K562 (cell line): ENCODE results near the gene UFC1. TPM values are rescaled to one million over a fixed set of nuclear protein-coding genes. Genes with fewer than 3 reads are reported as not detected.

Experiments
- ATAC-seq: fragments of 200-7000 bp; cut with Tn5 transposase; 3 replicates; pipeline ENCODE4 v1.9.1; 2020; ENCODE audit warnings: moderate library complexity
- BruUV-seq: library from RNA; stranded (reverse); fragments of 400-500 nt; replicated peaks from 2 replicates; lab custom pipeline; 2021; lab: Mats Ljungman, UMichigan
- CTCF ChIA-PET: fragments of 300-600 bp; formaldehyde crosslinking; extraction: SDS; loops from one replicate; lab custom pipeline; 2021; ENCODE audit warnings: low intra/inter-chr PET ratio; lab: Yijun Ruan, JAX
- POLR2A ChIA-PET: fragments of 300-600, 350-650 bp; sonication (Branson Sonifier 250); formaldehyde crosslinking; extraction: SDS; loops from one replicate; lab custom pipeline; 2021; ENCODE audit warnings: antibody characterized with exemption, inconsistent platforms; lab: Yijun Ruan, JAX
- DNase-seq, 4 experiments: peaks; one replicate each; pipeline versions ENCODE4 v3.0.0 to v3.0.0-alpha.2; 2011 to 2018; ENCODE audit warnings: low spot score in 3 of 4, mixed read lengths in 3 of 4; ENCODE audit errors: extremely low read depth in 1 of 4
- FAIRE-seq: peaks from 2 replicates; lab custom pipeline; 2011; peaks lifted over from hg19 to GRCh38; lab: Jason Lieb, UNC
- H2AFZ ChIP-seq: 2 replicates; pipeline ENCODE4 v1.6.0; 2011; ENCODE audit warnings: low read depth, low read length, control low read depth, inconsistent platforms
- H3K27ac ChIP-seq: fragments of 200-600 bp; 3 replicates; pipeline ENCODE4 v1.8.0; 2011; ENCODE audit warnings: low read depth, mild to moderate bottlenecking, control low read depth, inconsistent platforms, low read length, moderate library complexity, mixed read lengths; ENCODE audit errors: extremely low read depth
- H3K27me3 ChIP-seq, 2 experiments: fragments of 300-600 bp in 1 of 2; 2 replicates in 1 of 2; 3 replicates in 1 of 2; pipeline versions ENCODE4 v1.6.0 to v1.8.0; 2011; ENCODE audit warnings: inconsistent platforms in 2 of 2, low read length in 2 of 2, mild to moderate bottlenecking in 1 of 2, mixed read lengths in 1 of 2, moderate library complexity in 1 of 2; ENCODE audit not compliant: control insufficient read depth in 2 of 2, insufficient read depth in 2 of 2
- H3K36me3 ChIP-seq: fragments of 300-600 bp; 3 replicates; pipeline ENCODE4 v1.8.0; 2011; ENCODE audit warnings: mild to moderate bottlenecking, low read length, inconsistent platforms; ENCODE audit not compliant: control insufficient read depth, insufficient read depth
- H3K4me1 ChIP-seq, 2 experiments: fragments of 200-600 bp in 1 of 2; replicated peaks in 1 of 2; 2 replicates in 1 of 2; 3 replicates in 1 of 2; pipeline versions ENCODE4 v1.5.1 to v1.8.0; 2011; ENCODE audit warnings: inconsistent platforms in 2 of 2, low read length in 2 of 2, mild to moderate bottlenecking in 1 of 2, mixed read lengths in 1 of 2, moderate library complexity in 1 of 2; ENCODE audit not compliant: control insufficient read depth in 2 of 2, insufficient read depth in 2 of 2
- H3K4me2 ChIP-seq: 2 replicates; pipeline ENCODE4 v1.6.1; 2011; ENCODE audit warnings: low read length, control low read depth, inconsistent platforms, mixed read lengths; ENCODE audit not compliant: insufficient read depth
- H3K4me3 ChIP-seq: fragments of 200-600 bp; sonication (generic), shearing (Covaris generic); 2 replicates; pipeline ENCODE4 v1.5.1; 2016; ENCODE audit warnings: control low read depth, inconsistent platforms
- H3K79me2 ChIP-seq: fragments of 200-600 bp; 3 replicates; pipeline ENCODE4 v1.8.0; 2011; ENCODE audit warnings: low read length, inconsistent platforms; ENCODE audit not compliant: control insufficient read depth, insufficient read depth
- H3K9ac ChIP-seq, 2 experiments: 2 replicates each; pipeline versions ENCODE4 v1.6.0 to v1.6.1; 2011; ENCODE audit warnings: low read depth in 2 of 2, low read length in 2 of 2, control low read depth in 1 of 2, inconsistent platforms in 1 of 2, mild to moderate bottlenecking in 1 of 2, mixed read lengths in 1 of 2; ENCODE audit not compliant: insufficient read depth in 1 of 2
- H3K9me1 ChIP-seq: one replicate; pipeline ENCODE4 v1.6.0; 2011; ENCODE audit warnings: inconsistent platforms, mild to moderate bottlenecking, low read length, moderate library complexity; ENCODE audit not compliant: control insufficient read depth, insufficient read depth
- H3K9me3 ChIP-seq: replicated peaks from 2 replicates; pipeline ENCODE4 v1.5.1; 2011; ENCODE audit warnings: low read depth, low read length, inconsistent platforms; ENCODE audit not compliant: control insufficient read depth, insufficient read depth
- H4K20me1 ChIP-seq: replicated peaks from 2 replicates; pipeline ENCODE4 v1.6.1; 2011; ENCODE audit warnings: low read length, inconsistent platforms, mixed read lengths; ENCODE audit not compliant: control insufficient read depth, insufficient read depth
- BCOR ChIP-seq: fragments of 450-650 bp; IDR thresholded peaks from 2 replicates; pipeline ENCODE4 v1.6.1; 2016
- FUS ChIP-seq: fragments of 200-400 bp; formaldehyde crosslinking; optimal IDR thresholded peaks from 2 replicates; pipeline ENCODE3; 2017; ENCODE audit warnings: low read depth, low read length
- GATAD2B ChIP-seq: fragments of 450-650 bp; IDR thresholded peaks from 2 replicates; pipeline ENCODE4 v1.6.1; 2017; ENCODE audit warnings: mild to moderate bottlenecking, borderline replicate concordance
- MAZ ChIP-seq, 2 experiments: fragments of 450-650 bp in 1 of 2; sonication (generic) in 1 of 2; formaldehyde crosslinking; IDR thresholded peaks in 1 of 2; conservative IDR thresholded peaks in 1 of 2; 2 replicates each; pipeline versions ENCODE4 v1.4.0 to v1.5.0; 2020; ENCODE audit warnings: mild to moderate bottlenecking in 1 of 2, missing genetic modification reagents in 1 of 2
- MBD2 ChIP-seq: sonication (generic); IDR thresholded peaks from 2 replicates; pipeline ENCODE4 v1.6.1; 2016; ENCODE audit warnings: low read depth, borderline replicate concordance
- NCOA1 ChIP-seq: fragments of 450-650 bp; IDR thresholded peaks from 2 replicates; pipeline ENCODE4 v1.6.1; 2016; ENCODE audit warnings: low read depth
- NFYB ChIP-seq: IDR thresholded peaks from 2 replicates; pipeline ENCODE4 v1.6.1; 2011; ENCODE audit warnings: mild to moderate bottlenecking, moderate library complexity; ENCODE audit not compliant: insufficient read length; ENCODE audit errors: extremely low read depth
- NUFIP1 ChIP-seq: fragments of 450-650 bp; IDR thresholded peaks from 2 replicates; pipeline ENCODE4 v1.6.1; 2018; ENCODE audit not compliant: partially characterized antibody
- POLR3A ChIP-seq: IDR thresholded peaks from 2 replicates; pipeline ENCODE4 v1.6.1; 2011; ENCODE audit warnings: borderline replicate concordance, mild to moderate bottlenecking, moderate library complexity; ENCODE audit not compliant: insufficient read length, insufficient read depth; ENCODE audit errors: extremely low read depth
- RBM17 ChIP-seq: fragments of 200-400 bp; formaldehyde crosslinking; IDR thresholded peaks from 2 replicates; pipeline ENCODE4 v1.6.1; 2017; ENCODE audit warnings: low read depth, mild to moderate bottlenecking, low read length, borderline replicate concordance
- RFX1 ChIP-seq: fragments of 450-650 bp; IDR thresholded peaks from 2 replicates; pipeline ENCODE4 v1.6.1; 2016; ENCODE audit warnings: mild to moderate bottlenecking, moderate library complexity
- TARDBP ChIP-seq: fragments of 450-650 bp; IDR thresholded peaks from 2 replicates; pipeline ENCODE4 v1.6.1; 2016
- U2AF1 ChIP-seq: fragments of 200-400 bp; formaldehyde crosslinking; optimal IDR thresholded peaks from 2 replicates; pipeline ENCODE3; 2017; ENCODE audit warnings: mild to moderate bottlenecking, low read depth, low read length, moderate library complexity
- ZEB2 ChIP-seq: fragments of 450-650 bp; IDR thresholded peaks from 2 replicates; pipeline ENCODE4 v1.6.1; 2016
- ZNF239 ChIP-seq: fragments of 250-450 bp; sonication (Bioruptor Pico); IDR thresholded peaks from 2 replicates; pipeline ENCODE4 v1.4.0; 2020; ENCODE audit warnings: mild to moderate bottlenecking
- ZNF766 ChIP-seq: fragments of 200-800 bp; sonication (Bioruptor generic); conservative IDR thresholded peaks from 2 replicates; pipeline ENCODE4 v1.6.1; 2016; ENCODE audit warnings: missing genetic modification characterization, missing compliant biosample characterization
- WGBS: fragments of 100-300 bp; shearing (Covaris generic); methylation state at CpG from one replicate; pipeline ENCODE4 v1.1.6; 2016; ENCODE audit warnings: low coverage, mixed read lengths; ENCODE audit not compliant: insufficient coverage; ENCODE audit errors: missing lambda C conversion rate; 5-methylcytosine and 5-hydroxymethylcytosine counted together
- in situ Hi-C: fragments of 300-500 bp; cut with MboI; formaldehyde crosslinking; loops from 4 replicates; pipeline ENCODE4 v1.15.0; 2018; ENCODE audit warnings: inconsistent platforms, mixed read lengths
- intact Hi-C: fragments of 100-400 bp; cut with micrococcal nuclease; formaldehyde crosslinking; loops from 2 replicates; pipeline ENCODE4 v1.14.2; 2022
- polyA plus RNA-seq, 8 experiments: library from polyadenylated mRNA; depleted of rRNA in 4 of 8; stranded (reverse) in 5 of 8; unstranded in 3 of 8; fragments of >200 nt; fragmentation: Nextera tagmentation in 2 of 8; fragmentation: Illumina TruSeq in 1 of 8; extraction: Ambion mirVana in 2 of 8; extraction: Trizol in 1 of 8; gene quantifications; 2 replicates each; pipeline versions ENCODE4 v1.2.1 to v1.2.3, GENCODE V29; 2011 to 2014; ENCODE audit warnings: inconsistent platforms in 1 of 8, missing spikeins in 1 of 8
- total RNA-seq, 7 experiments: library from RNA; depleted of rRNA in 6 of 7; stranded (reverse); fragments of >200 nt in 6 of 7; fragmentation: Illumina TruSeq in 2 of 7; extraction: Trizol in 2 of 7; gene quantifications; 2 replicates each; pipeline versions ENCODE4 v1.2.1 to v1.2.3, GENCODE V29; 2011 to 2021; ENCODE audit warnings: low replicate concordance in 1 of 7
- TF ChIP-seq, protein P1 (sequence below): fragments of 250-450 bp; sonication (Bioruptor Pico); IDR thresholded peaks from 2 replicates; pipeline ENCODE4 v1.8.0; 2022; ENCODE audit warnings: moderate library complexity, mild to moderate bottlenecking, inconsistent platforms
- TF ChIP-seq, protein P2 (sequence below): sonication (generic); formaldehyde crosslinking; IDR thresholded peaks from 2 replicates; pipeline ENCODE4 v1.4.0; 2020; ENCODE audit warnings: mild to moderate bottlenecking, missing genetic modification reagents

Gene UFC1
- total and polyA plus RNA-seq, 9 of the 15 experiments (the other 6 are each of a cell fraction or from before 2014, with no cell fraction given): 92.8 to 220 (median 161) TPM

DNA sequence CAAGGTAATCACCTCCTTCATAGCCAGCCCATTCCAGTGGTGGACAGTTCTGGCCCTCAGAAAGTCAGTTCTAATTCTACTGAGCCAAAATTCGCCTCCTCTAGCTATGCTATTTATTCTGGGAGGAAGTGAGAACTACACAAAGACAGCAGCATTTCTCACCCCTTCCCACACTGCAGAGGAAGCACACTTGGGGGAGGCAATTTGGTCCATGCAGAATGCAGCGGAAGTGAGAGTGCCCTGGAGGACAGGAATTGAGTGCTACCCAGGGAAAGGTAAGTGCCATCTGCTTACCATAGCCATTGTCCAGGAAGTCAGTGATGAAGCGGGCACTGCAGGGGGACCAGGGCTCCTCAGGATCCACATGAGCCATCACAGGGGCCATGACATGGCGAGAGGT is 41.4 kb downstream of the UFC1 start (continued):
- no peak for TF ChIP-seq POLR3A
- TF ChIP-seq BCOR: no peak
- TF ChIP-seq, protein P1, sequence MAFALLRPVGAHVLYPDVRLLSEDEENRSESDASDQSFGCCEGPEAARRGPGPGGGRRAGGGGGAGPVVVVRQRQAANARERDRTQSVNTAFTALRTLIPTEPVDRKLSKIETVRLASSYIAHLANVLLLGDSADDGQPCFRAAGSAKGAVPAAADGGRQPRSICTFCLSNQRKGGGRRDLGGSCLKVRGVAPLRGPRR (CRISPR knock-in tag): no peak
- no peak for TF ChIP-seq NFYB
- TF ChIP-seq TARDBP: no peak

DNA sequence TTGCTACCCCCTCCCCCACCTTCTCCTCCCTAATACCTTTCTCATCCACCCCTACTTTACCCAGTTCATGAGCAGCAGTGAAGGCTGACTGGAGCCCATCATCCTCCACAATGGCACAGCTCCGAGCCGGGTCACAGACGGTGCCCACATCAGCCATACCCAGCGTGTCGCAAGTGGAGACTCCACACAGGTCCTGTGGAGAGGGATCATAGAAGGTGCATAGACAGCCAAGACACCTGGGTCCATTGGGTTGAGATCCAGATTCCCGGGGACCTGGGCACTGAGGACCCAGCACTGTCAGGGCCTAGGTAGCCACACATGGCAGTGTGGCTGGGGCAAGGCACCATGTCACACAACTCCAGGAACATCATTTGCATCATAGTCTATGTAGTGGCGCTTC is 42.3 kb downstream of the UFC1 start:
- in situ Hi-C loops: no loop called here
- H3K4me3 ChIP-seq: no peak overlapping the region
- no peaks in the 10 kb centered on the region for H3K9me3 ChIP-seq
- H3K9ac ChIP-seq: no peak overlapping the region
- H3K27me3 ChIP-seq: no peaks in the 10 kb centered on the region
- no peak overlapping the region for H3K4me2 ChIP-seq
- H3K9me1 ChIP-seq: no peaks in the 10 kb centered on the region
- H4K20me1 ChIP-seq: no peaks in the 10 kb centered on the region
- H3K36me3 ChIP-seq: no peaks in the 10 kb centered on the region
- no peak for TF ChIP-seq GATAD2B
- no peak for TF ChIP-seq ZNF239 (CRISPR knock-in tag)
- no peak for TF ChIP-seq FUS
- TF ChIP-seq NUFIP1: no peak
- no peak for TF ChIP-seq U2AF1
- no peak for TF ChIP-seq RBM17
- TF ChIP-seq RFX1: no peak
- no peak for TF ChIP-seq ZEB2
- no peak for TF ChIP-seq MBD2
- no peak for TF ChIP-seq NCOA1
- TF ChIP-seq MAZ (CRISPR knock-in tag; conservative IDR thresholded peaks at IDR 0.05 in 1 of 2, IDR thresholded peaks at IDR 0.05 in 1 of 2): no peak
- TF ChIP-seq, protein P2, sequence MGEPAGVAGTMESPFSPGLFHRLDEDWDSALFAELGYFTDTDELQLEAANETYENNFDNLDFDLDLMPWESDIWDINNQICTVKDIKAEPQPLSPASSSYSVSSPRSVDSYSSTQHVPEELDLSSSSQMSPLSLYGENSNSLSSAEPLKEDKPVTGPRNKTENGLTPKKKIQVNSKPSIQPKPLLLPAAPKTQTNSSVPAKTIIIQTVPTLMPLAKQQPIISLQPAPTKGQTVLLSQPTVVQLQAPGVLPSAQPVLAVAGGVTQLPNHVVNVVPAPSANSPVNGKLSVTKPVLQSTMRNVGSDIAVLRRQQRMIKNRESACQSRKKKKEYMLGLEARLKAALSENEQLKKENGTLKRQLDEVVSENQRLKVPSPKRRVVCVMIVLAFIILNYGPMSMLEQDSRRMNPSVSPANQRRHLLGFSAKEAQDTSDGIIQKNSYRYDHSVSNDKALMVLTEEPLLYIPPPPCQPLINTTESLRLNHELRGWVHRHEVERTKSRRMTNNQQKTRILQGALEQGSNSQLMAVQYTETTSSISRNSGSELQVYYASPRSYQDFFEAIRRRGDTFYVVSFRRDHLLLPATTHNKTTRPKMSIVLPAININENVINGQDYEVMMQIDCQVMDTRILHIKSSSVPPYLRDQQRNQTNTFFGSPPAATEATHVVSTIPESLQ (CRISPR knock-in tag): no peak
- TF ChIP-seq ZNF766 (CRISPR knock-in tag): no peak
- H3K4me1 ChIP-seq: peaks cover 52 to 59% of the 10 kb centered on the region in 2 experiments
- CTCF ChIA-PET: interaction anchor here (0.5 kb wide), 1 partner anchor 177 kb away, joined by 3 read pairs; no protein-coding TSS in a partner anchor
- DNase-seq (no peak), ATAC-seq (no peak), FAIRE-seq (no peak)
- H3K79me2 ChIP-seq: no peaks in the 10 kb centered on the region
- POLR2A ChIA-PET: no interaction called here
- no peak overlapping the region for H3K27ac ChIP-seq
- no peak overlapping the region for H2AFZ ChIP-seq
- no TSS peak for BruUV-seq
- intact Hi-C loops: no loop called here
- WGBS: 96% methylated on average over 7 of the region's 7 CpGs
